Endothelial cell of umbilical vein (primary cell): ENCODE measurements around the gene FIG4. TPM values are rescaled to one million over a fixed set of nuclear protein-coding genes. Genes with fewer than 3 reads are reported as not detected.

Experiments used
- BruUV-seq: library from RNA; stranded (reverse); fragments of 400-500 nt; replicated peaks from 2 replicates; lab custom pipeline; 2021; lab: Mats Ljungman, UMichigan
- CTCF ChIA-PET: fragments of 300-600, 350-600 bp; sonication (Branson Sonifier 250); formaldehyde crosslinking; loops from one replicate; lab custom pipeline; 2021; ENCODE audit warnings: antibody characterized with exemption, inconsistent platforms; lab: Charles Lee
- POLR2A ChIA-PET: fragments of 300-600, 350-600 bp; sonication (Branson Sonifier 250); formaldehyde crosslinking; loops from one replicate; lab custom pipeline; 2021; ENCODE audit warnings: antibody characterized with exemption, inconsistent platforms; lab: Charles Lee
- DNase-seq: peaks from one replicate; pipeline ENCODE4 v3.0.0-alpha.2; 2011; ENCODE audit warnings: low read depth, low spot score
- FAIRE-seq: peaks from 2 replicates; lab custom pipeline; 2011; peaks lifted over from hg19 to GRCh38; lab: Jason Lieb, UNC
- H2AFZ ChIP-seq: 2 replicates; pipeline ENCODE4 v1.6.0; 2012; ENCODE audit warnings: low read depth, low read length, control low read depth, inconsistent platforms
- H3K27ac ChIP-seq: 2 replicates; pipeline ENCODE4 v1.5.1; 2011; ENCODE audit warnings: low read depth, mild to moderate bottlenecking, control low read depth, low read length, moderate library complexity; ENCODE audit not compliant: insufficient read depth
- H3K27me3 ChIP-seq, 2 experiments: 2 replicates each; pipeline versions ENCODE4 v1.6.0 to v1.6.1; 2011; ENCODE audit warnings: low read length in 2 of 2, mixed read lengths in 1 of 2; ENCODE audit not compliant: control insufficient read depth in 2 of 2, insufficient read depth in 2 of 2
- H3K36me3 ChIP-seq, 2 experiments: 2 replicates in 1 of 2; 3 replicates in 1 of 2; pipeline ENCODE4 v1.5.1; 2011; ENCODE audit warnings: low read length in 2 of 2, mild to moderate bottlenecking in 1 of 2, moderate library complexity in 1 of 2; ENCODE audit not compliant: control insufficient read depth in 2 of 2, insufficient read depth in 2 of 2; ENCODE audit errors: extremely low read depth in 1 of 2
- H3K4me1 ChIP-seq: 3 replicates; pipeline ENCODE4 v1.5.1; 2011; ENCODE audit warnings: mild to moderate bottlenecking, low read length; ENCODE audit not compliant: control insufficient read depth, insufficient read depth; ENCODE audit errors: extremely low read depth
- H3K4me2 ChIP-seq: 2 replicates; pipeline ENCODE4 v1.6.1; 2011; ENCODE audit warnings: low read length, control low read depth, mixed read lengths; ENCODE audit not compliant: insufficient read depth
- H3K4me3 ChIP-seq, 3 experiments: fragments of 200-600 bp in 1 of 3; sonication (generic), shearing (Covaris generic) in 1 of 3; replicated peaks in 1 of 3; 2 replicates each; pipeline ENCODE4 v1.5.1; 2011 to 2016; ENCODE audit warnings: control low read depth in 3 of 3, low read length in 3 of 3, mild to moderate bottlenecking in 2 of 3, inconsistent platforms in 1 of 3, low read depth in 1 of 3, moderate library complexity in 1 of 3; ENCODE audit not compliant: insufficient read depth in 1 of 3
- H3K79me2 ChIP-seq: 2 replicates; pipeline ENCODE4 v1.6.0; 2012; ENCODE audit warnings: low read length, inconsistent platforms; ENCODE audit not compliant: control insufficient read depth, insufficient read depth
- H3K9ac ChIP-seq: replicated peaks from 2 replicates; pipeline ENCODE3; 2011; ENCODE audit warnings: low read length, control low read depth; ENCODE audit not compliant: insufficient read depth; ENCODE audit errors: extremely low read depth
- H3K9me1 ChIP-seq: replicated peaks from 3 replicates; pipeline ENCODE4 v1.6.0; 2011; ENCODE audit warnings: mild to moderate bottlenecking, low read length; ENCODE audit not compliant: control insufficient read depth, insufficient read depth; ENCODE audit errors: extremely low read depth
- H3K9me3 ChIP-seq: replicated peaks from 2 replicates; pipeline ENCODE4 v1.5.1; 2012; ENCODE audit warnings: low read length, inconsistent platforms; ENCODE audit not compliant: control insufficient read depth, insufficient read depth
- H4K20me1 ChIP-seq: replicated peaks from 2 replicates; pipeline ENCODE3; 2011; ENCODE audit warnings: mild to moderate bottlenecking, low read length; ENCODE audit not compliant: control insufficient read depth, insufficient read depth; ENCODE audit errors: extremely low read depth
- CTCF ChIP-seq, 2 donors: IDR thresholded peaks; 1 replicate in 1 of 2; 2 replicates in 1 of 2; pipeline ENCODE4 v1.5.1; 2011; ENCODE audit warnings: low read length in 2 of 2, mild to moderate bottlenecking in 2 of 2, moderate library complexity in 2 of 2, control low read depth in 1 of 2, inconsistent platforms in 1 of 2, low read depth in 1 of 2; ENCODE audit not compliant: insufficient read depth in 1 of 2; ENCODE audit errors: extremely low read depth in 1 of 2
- EZH2 ChIP-seq: IDR thresholded peaks from 2 replicates; pipeline ENCODE4 v1.6.1; 2012; ENCODE audit warnings: borderline replicate concordance, low read depth, mild to moderate bottlenecking, moderate library complexity, low read length, inconsistent platforms; ENCODE audit not compliant: severe bottlenecking
- FOS ChIP-seq: IDR thresholded peaks from 2 replicates; pipeline ENCODE4 v1.6.1; 2011; ENCODE audit warnings: mild to moderate bottlenecking, low read length, moderate library complexity, borderline replicate concordance; ENCODE audit not compliant: insufficient read depth
- GATA2 ChIP-seq: IDR thresholded peaks from 2 replicates; pipeline ENCODE4 v1.7.0; 2011; ENCODE audit warnings: low read depth, mild to moderate bottlenecking, moderate library complexity, mixed read lengths, low read length; ENCODE audit not compliant: insufficient read length, insufficient read depth
- JUN ChIP-seq: IDR thresholded peaks from 2 replicates; pipeline ENCODE4 v1.6.1; 2011; ENCODE audit warnings: borderline replicate concordance, low read depth; ENCODE audit not compliant: insufficient read length, insufficient read depth
- MAX ChIP-seq: IDR thresholded peaks from 2 replicates; pipeline ENCODE4 v1.6.1; 2011; ENCODE audit not compliant: insufficient read depth, insufficient read length
- MYC ChIP-seq: IDR thresholded peaks from one replicate; pipeline ENCODE4 v1.6.1; 2011; ENCODE audit warnings: mild to moderate bottlenecking, low read depth, low read length
- POLR2A ChIP-seq: IDR thresholded peaks from 2 replicates; pipeline ENCODE4 v1.6.1; 2012; ENCODE audit warnings: low read depth, mild to moderate bottlenecking, control low read depth, low read length
- POLR2AphosphoS5 ChIP-seq: IDR thresholded peaks from 2 replicates; pipeline ENCODE4 v1.6.1; 2012; ENCODE audit warnings: low read depth, mild to moderate bottlenecking, control low read depth, low read length, moderate library complexity; ENCODE audit not compliant: insufficient read depth
- dilution Hi-C: fragments of 300-500 bp; cut with MboI; formaldehyde crosslinking; loops from one replicate; pipeline ENCODE4 v1.15.0; 2019; ENCODE audit warnings: low sequenced_read_pairs; ENCODE audit not compliant: extremely low pct_ligation_motif_present
- intact Hi-C: fragments of 100-400 bp; cut with micrococcal nuclease; formaldehyde crosslinking; loops from one replicate; pipeline ENCODE4 v1.10.0; 2022
- polyA plus RNA-seq, 4 experiments: library from polyadenylated mRNA; depleted of rRNA in 3 of 4; stranded (reverse) in 3 of 4; unstranded in 1 of 4; fragments of >200 nt; gene quantifications; 2 replicates each; pipeline versions ENCODE4 v1.2.1 to v1.2.3, GENCODE V29; 2011 to 2012; ENCODE audit warnings: missing spikeins in 1 of 4
- total RNA-seq: library from RNA; stranded (reverse); gene quantifications from 2 replicates; pipeline ENCODE4 v1.2.3, GENCODE V29; 2021

The FIG4 gene
- total and polyA plus RNA-seq, 2 donors (not counting 3 experiments of a cell fraction or from before 2014, with no cell fraction given), result 7.9 to 12.2 TPM

DNA sequence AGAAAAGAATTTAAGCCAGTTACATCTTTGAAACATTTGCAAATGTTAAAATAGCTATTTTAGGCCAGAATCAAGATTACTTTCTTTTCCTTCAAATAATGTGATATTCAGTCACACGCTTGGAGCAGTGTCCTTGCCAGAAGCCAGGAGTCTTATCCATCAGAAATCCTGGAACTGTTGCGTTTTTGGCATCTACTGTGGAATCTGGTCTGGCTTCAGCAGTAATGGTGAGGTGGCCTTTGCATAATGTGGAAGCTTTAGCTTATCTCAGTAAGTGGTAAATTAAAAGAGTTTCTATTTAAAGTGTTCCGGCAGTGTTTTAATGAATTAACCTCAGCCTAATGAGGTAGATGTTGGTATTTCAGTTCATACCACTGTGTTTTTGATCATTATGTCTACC is 97.6 kb downstream of the FIG4 start:
- FAIRE-seq (no peak), DNase-seq (no peak)
- no TSS peak for BruUV-seq
- H2AFZ ChIP-seq, result no peak overlapping the region
- H3K36me3 ChIP-seq, result no peaks in the 10 kb centered on the region
- H3K4me2 ChIP-seq, result no peak overlapping the region
- ChIA-PET CTCF (interaction anchor here (1.2 kb wide), 1 partner anchor 10 kb away, joined by 5 read pairs; no protein-coding TSS in a partner anchor), POLR2A (no interaction called here)
- no peak overlapping the region for H3K4me3 ChIP-seq
- H4K20me1 ChIP-seq, result no peaks in the 10 kb centered on the region
- H3K9me3 ChIP-seq, result no peaks in the 10 kb centered on the region
- H3K27me3 ChIP-seq, result no peaks in the 10 kb centered on the region
- no peak overlapping the region for H3K9ac ChIP-seq
- no peak overlapping the region for H3K27ac ChIP-seq
- dilution Hi-C loops, result no loop called here
- no peak for TF ChIP-seq MYC
- TF ChIP-seq GATA2, result no peak
- TF ChIP-seq JUN, result no peak
- no peak for TF ChIP-seq POLR2AphosphoS5
- no peak for TF ChIP-seq CTCF (IDR thresholded peaks at IDR 0.05; ENCODE audit: extremely low read depth in 1 of 2, insufficient read depth in 1 of 2, low read depth in 1 of 2, low read length in 2 of 2)
- no peak for TF ChIP-seq FOS
- TF ChIP-seq POLR2A, result no peak
- TF ChIP-seq MAX, result no peak
- no peak for TF ChIP-seq EZH2
- intact Hi-C loops, result no loop called here
- no peaks in the 10 kb centered on the region for H3K79me2 ChIP-seq
- no peaks in the 10 kb centered on the region for H3K9me1 ChIP-seq
- peaks cover 20% of the 10 kb centered on the region for H3K4me1 ChIP-seq
